GM23338 (cell line): Measurements from ENCODE around the gene TTLL13. TPM values are rescaled to one million over a fixed set of nuclear protein-coding genes. Genes with fewer than 3 reads are reported as not detected.

Experiments used
- ATAC-seq: fragments of 200-7000 bp; cut with Tn5 transposase; 3 replicates; pipeline ENCODE4 v1.9.1; 2020
- DNase-seq: peaks from one replicate; pipeline ENCODE4 v3.0.0-alpha.2; 2015; ENCODE audit warnings: low spot score
- H2AFZ ChIP-seq: fragments of 200-600 bp; sonication (generic); 2 replicates; pipeline ENCODE4 v1.8.0; 2016; ENCODE audit warnings: antibody characterized with exemption, mild to moderate bottlenecking, moderate library complexity
- H3F3A ChIP-seq: fragments of 200-600 bp; sonication (generic); replicated peaks from 2 replicates; pipeline ENCODE4 v1.8.0; 2017; ENCODE audit warnings: antibody characterized with exemption, mixed run types, low read depth
- H3K27ac ChIP-seq: fragments of 200-600 bp; sonication (generic); 2 replicates; pipeline ENCODE4 v1.6.1; 2016; ENCODE audit warnings: low read depth
- H3K27me3 ChIP-seq: fragments of 200-600 bp; sonication (generic); 2 replicates; pipeline ENCODE4 v1.8.0; 2016; ENCODE audit warnings: mild to moderate bottlenecking, mixed run types, moderate library complexity; ENCODE audit not compliant: insufficient read depth
- H3K36me3 ChIP-seq: fragments of 200-600 bp; sonication (generic); 2 replicates; pipeline ENCODE4 v1.8.0; 2016; ENCODE audit warnings: mild to moderate bottlenecking; ENCODE audit not compliant: insufficient read depth
- H3K4me1 ChIP-seq: fragments of 200-600 bp; sonication (generic); 2 replicates; pipeline ENCODE4 v1.8.0; 2016; ENCODE audit warnings: mild to moderate bottlenecking, moderate library complexity; ENCODE audit not compliant: insufficient read depth
- H3K4me2 ChIP-seq: fragments of 200-600 bp; sonication (generic); 2 replicates; pipeline ENCODE4 v1.7.1; 2017; ENCODE audit warnings: mixed run types
- H3K4me3 ChIP-seq: fragments of 200-600 bp; sonication (generic); 2 replicates; pipeline ENCODE4 v1.6.1; 2016; ENCODE audit warnings: mixed run types
- H3K79me2 ChIP-seq: fragments of 200-600 bp; sonication (generic); replicated peaks from 2 replicates; pipeline ENCODE4 v1.8.0; 2017; ENCODE audit warnings: mild to moderate bottlenecking; ENCODE audit not compliant: insufficient read depth
- H3K9me2 ChIP-seq: fragments of 200-600 bp; sonication (generic); 2 replicates; pipeline ENCODE4 v1.8.0; 2017; ENCODE audit not compliant: insufficient read depth
- H4K20me1 ChIP-seq: fragments of 200-600 bp; sonication (generic); replicated peaks from 2 replicates; pipeline ENCODE4 v1.8.0; 2017; ENCODE audit warnings: mild to moderate bottlenecking; ENCODE audit not compliant: insufficient read depth
- H3K27ac Mint-ChIP-seq: 2 replicates; pipeline ENCODE4 v1.8.0; 2020; ENCODE audit warnings: inconsistent platforms, mild to moderate bottlenecking, moderate library complexity, mixed read lengths
- H3K27me3 Mint-ChIP-seq: 3 replicates; pipeline ENCODE4 v1.8.0; 2022; ENCODE audit warnings: low read depth, mild to moderate bottlenecking, moderate library complexity, mixed read lengths, inconsistent platforms; ENCODE audit not compliant: insufficient read depth, poor library complexity
- H3K36me3 Mint-ChIP-seq: 3 replicates; pipeline ENCODE4 v1.8.0; 2021; ENCODE audit warnings: low read depth, mild to moderate bottlenecking, inconsistent platforms, moderate library complexity, mixed read lengths
- H3K4me1 Mint-ChIP-seq: 3 replicates; pipeline ENCODE4 v1.8.0; 2020; ENCODE audit warnings: mild to moderate bottlenecking, inconsistent platforms, mixed read lengths
- H3K4me3 Mint-ChIP-seq: 3 replicates; pipeline ENCODE4 v1.8.0; 2021; ENCODE audit warnings: moderate library complexity, mild to moderate bottlenecking, inconsistent platforms, mixed read lengths
- H3K9me3 Mint-ChIP-seq: 3 replicates; pipeline ENCODE4 v1.8.0; 2020; ENCODE audit warnings: moderate library complexity, mild to moderate bottlenecking, inconsistent platforms, mixed read lengths
- CREB1 ChIP-seq: fragments of 250-450 bp; sonication (Bioruptor Pico); IDR thresholded peaks from 2 replicates; pipeline ENCODE4 v1.5.0; 2020; ENCODE audit warnings: low read depth, mild to moderate bottlenecking, moderate library complexity
- EZH2 ChIP-seq: fragments of 200-600 bp; sonication (generic); IDR thresholded peaks from one replicate; pipeline ENCODE4 v1.8.0; 2017; ENCODE audit warnings: antibody characterized with exemption, mild to moderate bottlenecking, low read depth; ENCODE audit not compliant: unreplicated experiment
- EZH2phosphoT487 ChIP-seq: fragments of 200-600 bp; sonication (generic); IDR thresholded peaks from one replicate; pipeline ENCODE4 v1.8.1; 2018; ENCODE audit warnings: antibody characterized with exemption; ENCODE audit not compliant: unreplicated experiment
- POLR2AphosphoS5 ChIP-seq: IDR thresholded peaks from 2 replicates; pipeline ENCODE4 v1.6.1; 2016; ENCODE audit warnings: antibody characterized with exemption, low read depth
- STAT1 ChIP-seq: IDR thresholded peaks from one replicate; pipeline ENCODE4 v1.6.1; 2016; ENCODE audit warnings: antibody characterized with exemption; ENCODE audit not compliant: unreplicated experiment
- ZNF114 ChIP-seq: fragments of 250-450 bp; sonication (Bioruptor Pico); IDR thresholded peaks from 2 replicates; pipeline ENCODE4 v1.5.0; 2020; ENCODE audit warnings: mild to moderate bottlenecking, moderate library complexity
- ZNF331 ChIP-seq: fragments of 250-450 bp; sonication (Bioruptor Pico); IDR thresholded peaks from 2 replicates; pipeline ENCODE4 v1.5.0; 2020; ENCODE audit warnings: low read depth, mild to moderate bottlenecking, moderate library complexity
- ZNF462 ChIP-seq: fragments of 250-450 bp; sonication (Bioruptor Pico); IDR thresholded peaks from 2 replicates; pipeline ENCODE4 v1.5.0; 2020; ENCODE audit warnings: mild to moderate bottlenecking, moderate library complexity
- polyA plus RNA-seq: library from polyadenylated mRNA; unstranded; fragments of >200 nt; fragmentation: Nextera tagmentation; extraction: Ambion mirVana; gene quantifications from 2 replicates; pipeline ENCODE4 v1.2.1, GENCODE V29; 2016
- total RNA-seq: library from RNA; depleted of rRNA; stranded (reverse); fragments of >200 nt; shearing (Covaris generic); gene quantifications from 2 replicates; pipeline ENCODE4 v1.2.3, GENCODE V29; 2014
- TF ChIP-seq, protein P1 (sequence below), 2 experiments: fragments of 200-600 bp in 1 of 2; sonication (generic) in 1 of 2; conservative IDR thresholded peaks; 2 replicates each; pipeline versions ENCODE4 v1.5.1 to v1.6.1; 2016 to 2017; ENCODE audit warnings: antibody characterized with exemption in 2 of 2, low read depth in 2 of 2, mild to moderate bottlenecking in 2 of 2, moderate library complexity in 1 of 2
- TF ChIP-seq, protein P2 (sequence below): IDR thresholded peaks from one replicate; pipeline ENCODE4 v1.6.1; 2018; ENCODE audit warnings: antibody characterized with exemption; ENCODE audit not compliant: unreplicated experiment

TTLL13 gene
- total and polyA plus RNA-seq, 2 experiments from 2014 or later: not detected

- Histone ChIP-seq H3F3A (0 out of 2 replicates have a peak, but pooled peaks cover 2% of the 10 kb centered on the region), H3K79me2 (no peaks in the 10 kb centered on the region), H3K4me2 (no peak overlapping the region), H3K9me2 (no peaks in the 10 kb centered on the region), H2AFZ (no peak overlapping the region), H3K27ac (no peak overlapping the region), H4K20me1 (no peaks in the 10 kb centered on the region), H3K36me3 (no peaks in the 10 kb centered on the region), H3K27me3 (no peaks in the 10 kb centered on the region), H3K4me3 (no peak overlapping the region), H3K4me1 (peaks cover 8% of the 10 kb centered on the region; the same call in 1 of the 2 replicates)
- Mint-ChIP-seq H3K4me3 (no peak overlapping the region), H3K4me1 (peaks cover 29% of the 10 kb centered on the region), H3K9me3 (no peaks in the 10 kb centered on the region), H3K36me3 (no peaks in the 10 kb centered on the region), H3K27me3 (peaks cover 10% of the 10 kb centered on the region), H3K27ac (no peak overlapping the region)
- TF ChIP-seq STAT1 (no peak), ZNF114 (CRISPR knock-in tag) (no peak), EZH2 (no peak), EZH2phosphoT487 (no peak), ZNF331 (CRISPR knock-in tag) (no peak)
- TF ChIP-seq, protein P1, sequence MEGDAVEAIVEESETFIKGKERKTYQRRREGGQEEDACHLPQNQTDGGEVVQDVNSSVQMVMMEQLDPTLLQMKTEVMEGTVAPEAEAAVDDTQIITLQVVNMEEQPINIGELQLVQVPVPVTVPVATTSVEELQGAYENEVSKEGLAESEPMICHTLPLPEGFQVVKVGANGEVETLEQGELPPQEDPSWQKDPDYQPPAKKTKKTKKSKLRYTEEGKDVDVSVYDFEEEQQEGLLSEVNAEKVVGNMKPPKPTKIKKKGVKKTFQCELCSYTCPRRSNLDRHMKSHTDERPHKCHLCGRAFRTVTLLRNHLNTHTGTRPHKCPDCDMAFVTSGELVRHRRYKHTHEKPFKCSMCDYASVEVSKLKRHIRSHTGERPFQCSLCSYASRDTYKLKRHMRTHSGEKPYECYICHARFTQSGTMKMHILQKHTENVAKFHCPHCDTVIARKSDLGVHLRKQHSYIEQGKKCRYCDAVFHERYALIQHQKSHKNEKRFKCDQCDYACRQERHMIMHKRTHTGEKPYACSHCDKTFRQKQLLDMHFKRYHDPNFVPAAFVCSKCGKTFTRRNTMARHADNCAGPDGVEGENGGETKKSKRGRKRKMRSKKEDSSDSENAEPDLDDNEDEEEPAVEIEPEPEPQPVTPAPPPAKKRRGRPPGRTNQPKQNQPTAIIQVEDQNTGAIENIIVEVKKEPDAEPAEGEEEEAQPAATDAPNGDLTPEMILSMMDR (conservative IDR thresholded peaks at IDR 0.05; ENCODE audit: low read depth in 2 of 2): peak in 1 of 2 experiments; percentile 49; a peak in 3 of 4 replicates
- TF ChIP-seq, protein P2, sequence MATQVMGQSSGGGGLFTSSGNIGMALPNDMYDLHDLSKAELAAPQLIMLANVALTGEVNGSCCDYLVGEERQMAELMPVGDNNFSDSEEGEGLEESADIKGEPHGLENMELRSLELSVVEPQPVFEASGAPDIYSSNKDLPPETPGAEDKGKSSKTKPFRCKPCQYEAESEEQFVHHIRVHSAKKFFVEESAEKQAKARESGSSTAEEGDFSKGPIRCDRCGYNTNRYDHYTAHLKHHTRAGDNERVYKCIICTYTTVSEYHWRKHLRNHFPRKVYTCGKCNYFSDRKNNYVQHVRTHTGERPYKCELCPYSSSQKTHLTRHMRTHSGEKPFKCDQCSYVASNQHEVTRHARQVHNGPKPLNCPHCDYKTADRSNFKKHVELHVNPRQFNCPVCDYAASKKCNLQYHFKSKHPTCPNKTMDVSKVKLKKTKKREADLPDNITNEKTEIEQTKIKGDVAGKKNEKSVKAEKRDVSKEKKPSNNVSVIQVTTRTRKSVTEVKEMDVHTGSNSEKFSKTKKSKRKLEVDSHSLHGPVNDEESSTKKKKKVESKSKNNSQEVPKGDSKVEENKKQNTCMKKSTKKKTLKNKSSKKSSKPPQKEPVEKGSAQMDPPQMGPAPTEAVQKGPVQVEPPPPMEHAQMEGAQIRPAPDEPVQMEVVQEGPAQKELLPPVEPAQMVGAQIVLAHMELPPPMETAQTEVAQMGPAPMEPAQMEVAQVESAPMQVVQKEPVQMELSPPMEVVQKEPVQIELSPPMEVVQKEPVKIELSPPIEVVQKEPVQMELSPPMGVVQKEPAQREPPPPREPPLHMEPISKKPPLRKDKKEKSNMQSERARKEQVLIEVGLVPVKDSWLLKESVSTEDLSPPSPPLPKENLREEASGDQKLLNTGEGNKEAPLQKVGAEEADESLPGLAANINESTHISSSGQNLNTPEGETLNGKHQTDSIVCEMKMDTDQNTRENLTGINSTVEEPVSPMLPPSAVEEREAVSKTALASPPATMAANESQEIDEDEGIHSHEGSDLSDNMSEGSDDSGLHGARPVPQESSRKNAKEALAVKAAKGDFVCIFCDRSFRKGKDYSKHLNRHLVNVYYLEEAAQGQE: no peak
- peak; percentile 24 for DNase-seq
- ATAC-seq: peak; percentile 40; the same call in 2 of the 3 replicates
These were observed 45.4 kb downstream of the TTLL13 start for GRCh38 chr15:90294601-90295269.

GRCh38 chr15:90295270-90295648 is 45.9 kb downstream of the TTLL13 start:
- no peaks in the 10 kb centered on the region for H3K27me3 ChIP-seq
- H3K27me3 Mint-ChIP-seq: peaks cover 12% of the 10 kb centered on the region
- no peak overlapping the region; the same call in 1 of the 2 replicates for H3K27ac Mint-ChIP-seq
- DNase-seq (no peak), ATAC-seq (peak; percentile 15; the same call in 2 of the 3 replicates)
- peaks cover 29% of the 10 kb centered on the region for H3K4me1 Mint-ChIP-seq
- H3K9me3 Mint-ChIP-seq: no peaks in the 10 kb centered on the region
- H3K4me1 ChIP-seq: peaks cover 8% of the 10 kb centered on the region; the same call in 1 of the 2 replicates
- no peak overlapping the region for H3K4me3 ChIP-seq
- no peaks in the 10 kb centered on the region for H3K36me3 ChIP-seq
- H2AFZ ChIP-seq: no peak overlapping the region
- peak overlapping the region; percentile 34; the same call in 1 of the 3 replicates for H3K4me3 Mint-ChIP-seq
- H3K4me2 ChIP-seq: no peak overlapping the region
- H3K27ac ChIP-seq: no peak overlapping the region
- H3F3A ChIP-seq: 0 out of 2 replicates have a peak, but pooled peaks cover 2% of the 10 kb centered on the region
- H3K36me3 Mint-ChIP-seq: no peaks in the 10 kb centered on the region
- no peaks in the 10 kb centered on the region for H3K79me2 ChIP-seq
- H3K9me2 ChIP-seq: no peaks in the 10 kb centered on the region
- H4K20me1 ChIP-seq: no peaks in the 10 kb centered on the region
- TF ChIP-seq POLR2AphosphoS5 (no peak), CREB1 (no peak), ZNF114 (CRISPR knock-in tag) (no peak), ZNF331 (CRISPR knock-in tag) (no peak), ZNF462 (no peak)
